ENCODE measurements around the gene COL5A3.

DNA sequence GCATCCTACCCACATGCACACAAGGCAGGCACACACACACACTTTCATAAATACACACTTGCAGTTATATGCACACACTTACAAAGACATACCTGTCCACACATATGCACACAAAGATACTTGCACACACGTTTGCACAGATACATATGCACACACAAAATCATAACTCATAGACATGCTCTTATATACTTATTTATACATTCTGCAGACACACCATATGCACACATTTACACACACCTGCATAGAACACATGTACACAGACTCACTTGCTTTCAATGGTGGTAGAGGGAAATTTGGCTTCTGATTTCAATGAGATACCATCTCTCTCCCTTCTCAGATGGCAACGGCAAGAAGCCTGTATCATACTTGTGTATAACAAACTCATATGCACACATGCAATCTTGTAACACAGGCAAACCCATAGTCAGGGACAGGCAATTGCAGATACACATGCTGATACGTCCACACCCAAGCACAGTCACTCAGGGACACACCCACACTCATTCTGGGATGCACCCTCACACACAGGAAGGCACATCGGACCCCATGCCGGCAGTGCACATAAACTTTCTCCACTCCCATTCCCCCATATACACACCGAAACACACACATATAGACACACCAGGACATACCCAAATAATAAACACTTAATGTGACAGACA, 98.6 kb downstream of the COL5A3 start:
- TF ChIP-seq, protein P1, sequence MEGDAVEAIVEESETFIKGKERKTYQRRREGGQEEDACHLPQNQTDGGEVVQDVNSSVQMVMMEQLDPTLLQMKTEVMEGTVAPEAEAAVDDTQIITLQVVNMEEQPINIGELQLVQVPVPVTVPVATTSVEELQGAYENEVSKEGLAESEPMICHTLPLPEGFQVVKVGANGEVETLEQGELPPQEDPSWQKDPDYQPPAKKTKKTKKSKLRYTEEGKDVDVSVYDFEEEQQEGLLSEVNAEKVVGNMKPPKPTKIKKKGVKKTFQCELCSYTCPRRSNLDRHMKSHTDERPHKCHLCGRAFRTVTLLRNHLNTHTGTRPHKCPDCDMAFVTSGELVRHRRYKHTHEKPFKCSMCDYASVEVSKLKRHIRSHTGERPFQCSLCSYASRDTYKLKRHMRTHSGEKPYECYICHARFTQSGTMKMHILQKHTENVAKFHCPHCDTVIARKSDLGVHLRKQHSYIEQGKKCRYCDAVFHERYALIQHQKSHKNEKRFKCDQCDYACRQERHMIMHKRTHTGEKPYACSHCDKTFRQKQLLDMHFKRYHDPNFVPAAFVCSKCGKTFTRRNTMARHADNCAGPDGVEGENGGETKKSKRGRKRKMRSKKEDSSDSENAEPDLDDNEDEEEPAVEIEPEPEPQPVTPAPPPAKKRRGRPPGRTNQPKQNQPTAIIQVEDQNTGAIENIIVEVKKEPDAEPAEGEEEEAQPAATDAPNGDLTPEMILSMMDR (IDR thresholded peaks at IDR 0.05): no peak
- no peak for TF ChIP-seq POLR2A (IDR thresholded peaks at IDR 0.05)

All from body of pancreas (tissue), 4 donors.